ENCODE results near the gene IL17C.

GRCh38 chr16:88657371-88657770, 19.0 kb downstream of the IL17C start:
- no peak for TF ChIP-seq CTCF (IDR thresholded peaks at IDR 0.05)
- no peak for TF ChIP-seq POLR2A (IDR thresholded peaks at IDR 0.05)
